Muscle of arm (tissue), 12 donors: ENCODE measurements around the gene HRH2. TPM values are rescaled to one million over a fixed set of nuclear protein-coding genes. Genes with fewer than 3 reads are reported as not detected.
"Not testable (repeated sequence)": the region's sequence is repeated elsewhere in the genome, so short reads cannot be mapped to it uniquely, and the experiment has no call there.

ENCODE experiments used
- DNase-seq: peaks from one replicate; pipeline ENCODE4 v3.0.0-alpha.2; 2013
- polyA plus RNA-seq, 12 donors: library from polyadenylated mRNA; unstranded; fragments of 120-200 nt; gene quantifications; one replicate each; pipeline ENCODE4 v1.2.1, GENCODE V29; 2013; ENCODE audit not compliant: insufficient read length in 12 of 12

HRH2 gene
- polyA plus RNA-seq, 12 donors: 0.67 to 2.9 (median 0.95) TPM; not detected in 2

DNA sequence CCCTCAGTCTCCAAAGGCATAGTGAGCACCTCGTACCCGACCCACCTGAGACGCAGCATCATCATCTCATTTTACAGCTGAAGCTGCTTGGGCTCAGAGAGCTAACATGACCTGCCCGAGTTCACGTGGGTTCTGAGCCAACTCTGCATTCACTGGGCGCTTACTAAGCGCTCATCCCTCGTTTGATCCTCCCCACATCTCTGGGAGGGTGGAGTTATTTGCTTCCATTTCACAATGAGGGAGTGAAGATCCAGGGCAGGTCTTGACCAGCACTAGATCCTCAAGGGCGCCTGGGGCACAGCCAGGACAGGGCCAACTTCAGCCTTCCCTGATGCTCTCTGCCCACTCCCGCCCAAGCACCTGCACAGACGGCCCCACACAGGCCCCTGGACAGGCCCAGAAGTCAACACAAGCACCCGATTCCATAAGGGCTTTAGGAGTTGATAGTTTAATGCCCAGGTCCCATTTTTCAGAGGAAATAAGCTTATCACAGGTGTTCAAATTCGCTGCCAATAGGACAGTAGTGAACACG lies 80.8 kb downstream of the HRH2 start:
- no peak for DNase-seq

DNA sequence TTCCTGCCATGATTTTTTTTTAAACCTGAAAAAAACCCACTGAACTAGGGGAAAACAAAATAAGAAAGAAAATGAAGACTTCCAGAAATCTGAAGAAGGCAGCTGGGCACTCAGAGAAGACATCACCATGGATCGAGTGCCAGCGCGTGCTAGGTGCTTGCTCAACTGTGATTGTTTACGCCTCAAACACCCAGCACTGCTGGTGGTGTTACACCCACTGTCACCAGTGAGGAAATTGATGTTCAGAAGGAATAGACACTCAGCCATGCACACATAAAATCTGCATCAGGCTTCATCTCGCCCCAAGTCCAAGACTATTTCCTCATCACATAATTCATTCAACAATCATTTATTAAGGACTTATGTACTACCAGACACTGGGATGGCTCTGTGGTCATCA lies 82.1 kb downstream of the HRH2 start:
- no peak for DNase-seq

DNA sequence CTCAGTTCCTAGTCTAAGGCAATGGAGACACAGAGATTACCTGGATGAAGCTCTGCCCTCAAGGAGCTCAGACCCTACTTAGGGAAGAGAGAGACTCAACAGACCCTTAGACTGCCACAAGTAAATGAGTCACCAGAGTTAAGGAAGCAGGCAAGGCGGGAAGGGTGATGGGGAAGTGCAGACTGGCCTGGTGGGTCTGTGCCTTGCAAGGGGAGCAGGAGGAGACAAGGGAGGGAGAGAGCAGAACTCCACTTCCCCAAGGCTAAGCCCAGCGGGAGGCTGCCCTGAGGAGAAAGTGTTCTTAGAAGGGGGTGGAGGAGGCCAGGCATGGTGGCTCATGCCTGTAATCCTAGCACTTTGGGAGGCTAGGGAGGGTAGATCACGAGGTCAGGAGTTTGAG lies 83.7 kb downstream of the HRH2 start:
- no peak for DNase-seq

- no peak for DNase-seq
Observed at GRCh38 chr5:175742290-175742994, 84.6 kb downstream of the HRH2 start.

DNA sequence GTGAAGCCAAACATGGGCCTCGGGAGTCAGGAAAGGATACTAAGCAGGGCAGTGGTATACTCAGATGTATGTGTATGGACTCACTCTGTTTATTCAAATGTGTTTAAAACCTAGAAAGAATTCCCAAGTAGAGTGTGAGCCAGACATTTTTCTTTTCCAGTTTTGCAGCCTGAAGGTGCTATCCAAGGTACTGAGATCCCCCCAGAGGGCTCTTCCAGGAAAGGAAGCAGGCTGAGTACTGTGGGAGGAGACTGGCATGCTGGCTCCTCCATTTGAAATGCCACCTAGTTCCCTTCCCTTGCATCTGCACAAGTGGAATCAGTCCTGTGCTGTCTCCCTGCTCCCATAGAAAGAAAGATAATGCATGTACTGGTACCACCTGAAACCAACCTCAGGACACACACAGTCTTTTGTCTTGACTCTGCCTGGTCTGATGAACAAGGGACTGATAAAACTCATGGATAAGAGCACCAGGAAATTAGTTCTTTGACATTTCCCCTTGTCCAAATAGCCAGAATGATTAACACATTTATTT lies 85.9 kb downstream of the HRH2 start:
- no peak for DNase-seq

- DNase-seq: no peak
Observed at GRCh38 chr5:175745210-175745609, 87.3 kb downstream of the HRH2 start.

- no peak for DNase-seq
Observed at GRCh38 chr5:175746851-175747250, 89.0 kb downstream of the HRH2 start.

DNA sequence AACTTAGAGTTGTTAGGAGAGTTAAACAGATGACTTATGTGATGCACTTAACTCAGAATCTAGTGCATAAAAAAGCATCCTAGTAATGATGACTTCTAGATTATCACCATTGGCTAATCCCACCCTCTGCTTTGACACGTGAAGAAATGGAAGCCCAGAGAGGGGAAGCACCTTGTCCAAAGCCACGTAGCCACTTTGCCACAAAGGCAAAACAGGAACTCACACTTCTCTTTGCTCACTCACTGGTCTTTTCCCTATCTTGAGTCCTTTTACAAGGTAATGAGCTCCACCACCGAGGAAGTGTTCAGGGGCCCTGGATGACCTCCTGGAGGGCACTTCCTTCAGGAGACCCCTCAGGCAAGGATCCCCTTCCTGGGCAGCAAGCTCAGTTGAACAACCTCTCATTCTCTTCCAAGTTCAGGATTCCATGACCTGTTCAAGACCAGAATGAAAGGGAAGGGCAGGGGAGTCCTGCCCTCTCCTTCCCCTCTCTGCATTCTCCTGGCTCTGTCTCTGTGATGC lies 89.7 kb downstream of the HRH2 start:
- DNase-seq: no peak

- DNase-seq: no peak
Observed at GRCh38 chr5:175748650-175749049, 90.8 kb downstream of the HRH2 start.

- no peak for DNase-seq
Observed at GRCh38 chr5:175749591-175749990, 91.7 kb downstream of the HRH2 start.

- no peak for DNase-seq
Observed at GRCh38 chr5:175750511-175750931, 92.7 kb downstream of the HRH2 start.

DNA sequence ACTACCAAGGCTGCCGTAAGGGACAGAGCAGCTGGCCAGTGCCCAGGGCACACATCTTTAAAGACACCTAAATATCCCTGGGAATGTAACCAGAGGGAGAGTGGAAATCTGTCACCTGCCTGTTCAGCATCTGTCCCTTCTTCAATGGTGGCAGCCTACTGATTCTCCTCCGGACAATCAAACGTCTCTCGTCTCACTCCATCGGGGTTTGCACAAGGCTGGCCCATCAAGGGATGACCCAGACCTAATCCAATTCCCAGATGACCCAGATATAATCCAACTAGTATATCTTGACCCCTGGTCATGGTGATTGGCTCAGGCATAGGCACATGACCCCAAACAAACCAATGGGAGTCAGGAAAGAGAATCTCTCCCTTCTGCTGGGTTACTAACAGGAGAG lies 93.5 kb downstream of the HRH2 start:
- no peak for DNase-seq

DNA sequence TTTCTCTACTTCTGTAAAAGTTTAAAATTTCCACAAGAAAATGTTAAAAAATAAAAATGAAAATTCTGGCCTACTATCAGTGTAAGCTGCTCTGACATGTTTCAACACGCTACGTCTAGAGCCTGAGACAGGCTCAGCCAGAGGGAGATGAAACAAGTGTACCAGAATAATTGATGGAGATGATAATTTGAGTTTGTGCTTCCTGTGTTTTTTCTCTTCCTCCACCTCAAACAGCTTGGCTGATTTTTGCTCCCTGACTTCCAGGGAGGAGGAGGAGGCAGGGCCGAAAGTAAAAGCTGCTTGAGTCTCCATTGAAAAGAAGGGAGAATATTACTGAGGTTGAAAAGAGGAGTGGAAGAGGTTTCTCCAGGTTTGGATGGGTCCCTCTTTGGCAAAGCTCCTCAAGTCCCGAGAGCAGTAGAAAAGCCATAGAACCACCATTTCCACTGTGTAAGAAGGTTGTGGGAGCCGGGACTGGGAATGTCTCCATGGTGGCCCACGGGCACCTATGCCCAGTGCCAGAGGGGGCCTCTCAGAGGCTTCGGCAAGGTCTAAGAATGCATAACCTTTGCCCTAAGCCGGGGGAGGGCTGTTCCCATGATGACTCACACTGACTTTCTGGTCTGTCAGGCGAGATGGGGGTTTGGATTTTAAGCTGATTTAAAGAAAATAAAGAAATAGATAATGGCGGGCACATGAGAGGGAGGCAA lies 95.1 kb downstream of the HRH2 start:
- no peak for DNase-seq

GRCh38 chr5:175753536-175754402 lies 95.9 kb downstream of the HRH2 start:
- DNase-seq: no peak

GRCh38 chr5:175759991-175760390 lies 102.1 kb downstream of the HRH2 start:
- not testable (repeated sequence) for DNase-seq

Other genes with a start within 250 kb of the HRH2 start
- gene DRD1, start 213.9 kb upstream of the HRH2 start, polyA plus RNA-seq: 1 to 10 TPM in 1 of 12 donors, under 1 TPM in 5, not detected in 6; 0.04 to 1.2 (median 0.13) TPM
- gene SFXN1, start 179.5 kb upstream of the HRH2 start, polyA plus RNA-seq: 10 to 100 TPM in 11 of 12 donors, not detected in 1; 18.0 to 33.7 (median 21.4) TPM
- under 1 TPM in 3 of 12 donors, not detected in 9; 0.11 to 0.29 (median 0.25) TPM for gene CPLX2, start 213.5 kb downstream of the HRH2 start, polyA plus RNA-seq